ENCODE measurements around the gene CEP164. TPM values are rescaled to one million over a fixed set of nuclear protein-coding genes. Genes with fewer than 3 reads are reported as not detected.
A peak's percentile ranks its signal among the peaks of the same experiment; 100 is the strongest.

CEP164 gene
- total RNA-seq, 1 donor from 2014 or later, result 41.2 TPM

DNA sequence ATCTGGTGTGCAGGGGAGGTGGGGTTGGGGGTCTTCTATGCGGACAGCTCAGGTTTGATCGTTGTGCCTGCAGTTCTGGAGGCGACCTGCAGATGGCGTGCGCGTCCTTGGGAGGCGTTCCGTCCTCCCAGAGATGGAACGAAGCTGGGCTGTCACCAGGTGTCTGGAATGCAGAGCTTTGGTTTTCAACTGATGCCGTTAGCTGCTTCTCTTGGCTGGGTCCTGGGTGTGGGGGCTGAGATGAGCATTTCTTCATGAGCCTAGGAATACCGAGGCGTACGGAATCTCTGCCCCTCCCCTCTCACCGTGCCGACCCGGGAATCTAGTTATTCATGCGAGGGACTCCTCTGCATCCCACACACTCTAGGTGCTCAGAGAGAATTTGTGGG lies 98.6 kb downstream of the CEP164 start:
- Mint-ChIP-seq H3K27ac (ENCODE audit: unreplicated experiment) (no peak overlapping the region), H3K4me3 (no peak overlapping the region), H3K4me1 (peaks cover 29% of the 10 kb centered on the region), H3K27me3 (ENCODE audit: low read depth) (peaks cover 6% of the 10 kb centered on the region), H3K9me3 (no peaks in the 10 kb centered on the region), H3K36me3 (ENCODE audit: low read depth) (no peaks in the 10 kb centered on the region)
- peak; percentile 97 for DNase-seq (ENCODE audit: low read depth, low spot score)
- TF ChIP-seq, protein P1, sequence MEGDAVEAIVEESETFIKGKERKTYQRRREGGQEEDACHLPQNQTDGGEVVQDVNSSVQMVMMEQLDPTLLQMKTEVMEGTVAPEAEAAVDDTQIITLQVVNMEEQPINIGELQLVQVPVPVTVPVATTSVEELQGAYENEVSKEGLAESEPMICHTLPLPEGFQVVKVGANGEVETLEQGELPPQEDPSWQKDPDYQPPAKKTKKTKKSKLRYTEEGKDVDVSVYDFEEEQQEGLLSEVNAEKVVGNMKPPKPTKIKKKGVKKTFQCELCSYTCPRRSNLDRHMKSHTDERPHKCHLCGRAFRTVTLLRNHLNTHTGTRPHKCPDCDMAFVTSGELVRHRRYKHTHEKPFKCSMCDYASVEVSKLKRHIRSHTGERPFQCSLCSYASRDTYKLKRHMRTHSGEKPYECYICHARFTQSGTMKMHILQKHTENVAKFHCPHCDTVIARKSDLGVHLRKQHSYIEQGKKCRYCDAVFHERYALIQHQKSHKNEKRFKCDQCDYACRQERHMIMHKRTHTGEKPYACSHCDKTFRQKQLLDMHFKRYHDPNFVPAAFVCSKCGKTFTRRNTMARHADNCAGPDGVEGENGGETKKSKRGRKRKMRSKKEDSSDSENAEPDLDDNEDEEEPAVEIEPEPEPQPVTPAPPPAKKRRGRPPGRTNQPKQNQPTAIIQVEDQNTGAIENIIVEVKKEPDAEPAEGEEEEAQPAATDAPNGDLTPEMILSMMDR (conservative IDR thresholded peaks at IDR 0.05), result peak; percentile 98

DNA sequence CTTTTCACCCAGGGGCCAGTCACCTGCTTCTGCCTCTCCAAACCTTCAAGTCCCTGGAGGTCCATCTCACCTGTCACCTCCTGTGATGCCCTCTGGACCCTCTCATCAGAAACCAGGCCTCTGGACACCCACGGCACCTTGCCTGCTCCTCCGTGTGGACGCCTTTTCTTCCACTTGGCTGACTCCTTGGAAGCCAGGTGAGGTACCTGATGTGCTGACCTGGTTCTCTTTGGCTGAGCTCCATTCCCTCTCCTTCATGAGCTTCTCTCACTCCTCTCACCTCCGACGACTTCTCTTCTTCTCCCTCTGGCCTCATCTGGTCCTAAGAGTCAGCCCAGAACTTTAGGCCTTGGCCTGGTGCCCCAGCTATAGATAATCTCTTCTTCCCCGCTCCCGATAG lies 99.3 kb downstream of the CEP164 start:
- no peaks in the 10 kb centered on the region for H3K36me3 Mint-ChIP-seq (ENCODE audit: low read depth)
- no peak overlapping the region for H3K27ac Mint-ChIP-seq (ENCODE audit: unreplicated experiment)
- H3K27me3 Mint-ChIP-seq (ENCODE audit: low read depth), result peaks cover 6% of the 10 kb centered on the region
- TF ChIP-seq, protein P1 (conservative IDR thresholded peaks at IDR 0.05), result no peak
- no peaks in the 10 kb centered on the region for H3K9me3 Mint-ChIP-seq
- DNase-seq (ENCODE audit: low read depth, low spot score), result no peak
- H3K4me3 Mint-ChIP-seq, result no peak overlapping the region
- peaks cover 29% of the 10 kb centered on the region for H3K4me1 Mint-ChIP-seq

DNA sequence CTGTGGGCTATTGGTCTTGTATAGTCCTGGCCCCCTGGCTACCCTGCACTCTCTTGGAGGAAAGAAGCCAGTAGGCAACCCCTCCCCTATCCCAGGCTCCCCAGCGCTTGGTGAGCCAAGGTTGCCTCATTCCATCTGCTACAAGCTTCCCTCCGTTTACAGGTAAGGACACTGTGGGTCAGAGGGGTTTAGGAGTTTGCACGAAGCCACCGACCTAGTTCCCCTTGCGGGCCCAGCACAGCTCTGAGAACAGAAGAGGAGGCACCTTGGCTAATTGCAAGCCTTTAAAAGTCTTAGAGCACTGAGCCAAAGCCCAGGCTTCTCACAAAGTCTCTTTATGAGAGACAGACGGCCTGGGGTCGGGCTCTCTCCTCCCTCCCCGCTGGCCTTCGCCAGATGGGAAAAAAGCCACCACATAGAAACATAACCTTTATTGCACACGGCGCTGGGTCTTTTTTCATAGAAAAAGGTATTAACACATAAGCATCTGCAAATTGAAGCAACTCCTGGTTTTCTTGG lies 99.8 kb downstream of the CEP164 start:
- H3K9me3 Mint-ChIP-seq, result no peaks in the 10 kb centered on the region
- H3K27ac Mint-ChIP-seq (ENCODE audit: unreplicated experiment), result no peak overlapping the region
- DNase-seq (ENCODE audit: low read depth, low spot score), result no peak
- peaks cover 6% of the 10 kb centered on the region for H3K27me3 Mint-ChIP-seq (ENCODE audit: low read depth)
- peaks cover 29% of the 10 kb centered on the region for H3K4me1 Mint-ChIP-seq
- H3K4me3 Mint-ChIP-seq, result no peak overlapping the region
- H3K36me3 Mint-ChIP-seq (ENCODE audit: low read depth), result no peaks in the 10 kb centered on the region
- TF ChIP-seq, protein P1 (conservative IDR thresholded peaks at IDR 0.05), result no peak

DNA sequence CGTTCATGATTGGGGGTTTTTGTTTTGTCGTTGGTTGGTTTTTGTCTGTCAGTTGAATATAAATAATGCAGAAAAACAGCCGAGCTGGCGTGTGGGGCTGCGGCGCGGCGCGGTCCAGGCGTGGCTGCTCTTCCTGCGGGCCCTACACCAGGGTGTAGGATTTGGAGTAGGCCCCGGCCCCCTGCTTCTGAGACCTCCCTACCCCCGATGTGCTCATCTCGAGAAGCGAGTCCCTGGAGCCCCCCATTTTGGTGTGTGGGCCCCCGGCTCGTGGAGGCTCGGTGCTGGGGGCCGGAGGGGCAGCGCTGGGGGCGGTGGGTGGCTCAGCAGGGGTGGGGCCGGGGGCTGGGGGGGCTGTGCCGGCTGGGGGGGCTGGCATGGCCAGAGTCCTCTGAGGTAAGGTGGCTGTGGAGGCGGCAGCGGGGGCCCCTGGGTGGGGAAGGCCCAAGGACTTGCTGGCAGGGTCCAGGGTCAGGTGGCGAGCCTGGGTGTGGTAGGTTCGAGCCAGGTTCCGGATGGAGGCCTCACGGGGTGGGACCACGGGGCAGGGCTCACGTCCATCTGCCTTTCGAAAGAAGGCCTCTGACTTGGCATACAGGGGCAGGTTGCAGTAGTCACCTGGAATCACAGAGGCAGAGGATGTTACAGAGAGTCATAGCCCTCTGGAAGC lies 100.7 kb downstream of the CEP164 start:
- no peak overlapping the region for H3K4me3 Mint-ChIP-seq
- TF ChIP-seq, protein P1 (conservative IDR thresholded peaks at IDR 0.05), result no peak
- no peak overlapping the region for H3K27ac Mint-ChIP-seq (ENCODE audit: unreplicated experiment)
- H3K36me3 Mint-ChIP-seq (ENCODE audit: low read depth), result no peaks in the 10 kb centered on the region
- no peak for DNase-seq (ENCODE audit: low read depth, low spot score)
- H3K9me3 Mint-ChIP-seq, result no peaks in the 10 kb centered on the region
- peaks cover 6% of the 10 kb centered on the region for H3K27me3 Mint-ChIP-seq (ENCODE audit: low read depth)
- peaks cover 29% of the 10 kb centered on the region for H3K4me1 Mint-ChIP-seq

DNA sequence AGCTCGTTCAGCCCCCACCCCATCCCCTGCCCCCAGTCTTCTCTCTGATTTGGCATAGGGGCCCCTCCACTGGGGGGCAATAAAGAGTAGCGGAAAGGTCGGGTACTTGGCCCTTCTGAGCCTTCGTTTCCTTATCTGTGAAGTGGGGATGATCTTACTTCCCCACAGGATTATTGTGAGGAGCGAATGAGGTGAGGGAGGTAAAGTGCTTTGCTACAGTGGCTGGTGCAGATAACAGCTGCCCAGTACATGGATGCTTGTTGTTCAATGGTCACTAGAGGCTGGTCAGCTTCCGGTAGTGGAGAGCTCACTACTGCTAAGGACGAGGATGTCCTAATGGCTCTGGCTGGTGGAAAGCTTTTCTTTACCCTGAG lies 101.2 kb downstream of the CEP164 start:
- H3K36me3 Mint-ChIP-seq (ENCODE audit: low read depth), result no peaks in the 10 kb centered on the region

More for the DNA sequence above, 101.2 kb downstream of the CEP164 start:
- TF ChIP-seq, protein P1 (conservative IDR thresholded peaks at IDR 0.05), result no peak
- Mint-ChIP-seq H3K27me3 (ENCODE audit: low read depth) (peaks cover 6% of the 10 kb centered on the region), H3K9me3 (no peaks in the 10 kb centered on the region), H3K4me1 (peaks cover 29% of the 10 kb centered on the region), H3K4me3 (no peak overlapping the region), H3K27ac (ENCODE audit: unreplicated experiment) (no peak overlapping the region)
- no peak for DNase-seq (ENCODE audit: low read depth, low spot score)

Data from neural crest cell (in vitro differentiated cells).